GM12801 (cell line): ENCODE measurements around the gene ABHD10.

Experiments
- TF ChIP-seq, protein P1 (sequence below): IDR thresholded peaks from one replicate; pipeline ENCODE4 v1.5.1; 2011; ENCODE audit warnings: control low read depth; ENCODE audit not compliant: insufficient read length; ENCODE audit errors: extremely low read depth

Gene ABHD10

GRCh38 chr3:112010636-112011035 is 31.8 kb downstream of the ABHD10 start:
- TF ChIP-seq, protein P1, sequence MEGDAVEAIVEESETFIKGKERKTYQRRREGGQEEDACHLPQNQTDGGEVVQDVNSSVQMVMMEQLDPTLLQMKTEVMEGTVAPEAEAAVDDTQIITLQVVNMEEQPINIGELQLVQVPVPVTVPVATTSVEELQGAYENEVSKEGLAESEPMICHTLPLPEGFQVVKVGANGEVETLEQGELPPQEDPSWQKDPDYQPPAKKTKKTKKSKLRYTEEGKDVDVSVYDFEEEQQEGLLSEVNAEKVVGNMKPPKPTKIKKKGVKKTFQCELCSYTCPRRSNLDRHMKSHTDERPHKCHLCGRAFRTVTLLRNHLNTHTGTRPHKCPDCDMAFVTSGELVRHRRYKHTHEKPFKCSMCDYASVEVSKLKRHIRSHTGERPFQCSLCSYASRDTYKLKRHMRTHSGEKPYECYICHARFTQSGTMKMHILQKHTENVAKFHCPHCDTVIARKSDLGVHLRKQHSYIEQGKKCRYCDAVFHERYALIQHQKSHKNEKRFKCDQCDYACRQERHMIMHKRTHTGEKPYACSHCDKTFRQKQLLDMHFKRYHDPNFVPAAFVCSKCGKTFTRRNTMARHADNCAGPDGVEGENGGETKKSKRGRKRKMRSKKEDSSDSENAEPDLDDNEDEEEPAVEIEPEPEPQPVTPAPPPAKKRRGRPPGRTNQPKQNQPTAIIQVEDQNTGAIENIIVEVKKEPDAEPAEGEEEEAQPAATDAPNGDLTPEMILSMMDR = no peak

- TF ChIP-seq, protein P1 = no peak
Measured at GRCh38 chr3:112011376-112011940, 32.6 kb downstream of the ABHD10 start.

GRCh38 chr3:112012205-112012992 is 33.6 kb downstream of the ABHD10 start:
- TF ChIP-seq, protein P1 = no peak

DNA sequence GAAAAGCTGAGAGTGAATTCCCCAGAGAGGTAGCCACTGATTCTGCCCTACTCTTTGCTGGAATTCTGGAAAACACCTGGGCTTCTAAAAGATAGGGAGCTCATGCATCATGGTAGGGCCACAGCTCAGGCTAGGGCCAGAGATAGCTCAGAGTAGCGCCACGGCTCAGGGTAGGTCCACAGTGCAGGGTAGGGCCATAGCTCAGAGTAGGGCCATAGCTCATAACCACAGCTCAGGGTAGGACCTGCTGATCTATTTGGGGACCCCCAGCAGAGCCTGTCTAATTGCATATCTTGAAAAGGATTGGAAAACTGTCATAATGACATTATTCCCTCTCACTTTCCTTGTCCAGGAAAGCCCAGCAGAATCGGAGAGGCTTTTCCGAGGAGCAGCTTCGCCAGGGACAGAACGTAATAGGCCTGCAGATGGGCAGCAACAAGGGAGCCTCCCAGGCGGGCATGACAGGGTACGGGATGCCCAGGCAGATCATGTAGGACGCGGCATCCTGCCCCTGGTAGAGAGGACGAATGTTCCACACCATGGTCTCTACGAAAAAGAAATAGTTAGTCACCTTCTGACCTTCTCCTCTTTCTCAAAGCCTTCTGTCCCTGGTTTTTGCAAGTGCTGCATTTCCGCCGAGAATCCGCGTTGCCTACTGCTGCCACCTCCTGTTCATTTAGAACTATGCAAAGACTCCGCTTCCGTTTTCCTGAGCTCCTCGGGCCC is 34.4 kb downstream of the ABHD10 start:
- TF ChIP-seq, protein P1 = no peak

GRCh38 chr3:112013784-112014143 is 34.9 kb downstream of the ABHD10 start:
- TF ChIP-seq, protein P1 = no peak

DNA sequence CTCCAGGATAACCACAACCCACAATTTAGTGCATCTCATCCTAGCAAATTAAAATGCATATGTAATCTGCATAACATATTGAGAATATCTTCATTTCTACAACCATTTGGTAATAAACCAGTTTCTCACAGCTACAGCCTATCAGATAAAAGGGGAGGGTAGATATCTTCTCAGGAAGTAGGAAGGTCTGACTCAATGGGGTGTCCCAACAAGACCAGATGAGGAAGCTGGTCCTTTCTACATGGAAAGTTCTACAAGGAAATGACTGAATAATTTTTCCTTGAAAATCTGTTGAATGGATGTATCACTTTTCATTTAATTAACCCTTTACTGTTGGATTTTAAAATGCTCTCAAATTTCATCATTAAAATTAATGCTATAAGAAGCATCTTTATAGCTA is 38.3 kb downstream of the ABHD10 start:
- TF ChIP-seq, protein P1 = no peak

- TF ChIP-seq, protein P1 = no peak
Measured at GRCh38 chr3:112018712-112019111, 39.9 kb downstream of the ABHD10 start.
